GM21825 (cell line): Measurements from ENCODE around the gene TXNRD2.

Source experiments
- ATAC-seq: cut with Tn5 transposase; IDR thresholded peaks from one replicate; pipeline ENCODE4 v1.9.1; 2021; ENCODE audit warnings: mild to moderate bottlenecking, moderate library complexity; ENCODE audit not compliant: unreplicated experiment

Gene TXNRD2

DNA sequence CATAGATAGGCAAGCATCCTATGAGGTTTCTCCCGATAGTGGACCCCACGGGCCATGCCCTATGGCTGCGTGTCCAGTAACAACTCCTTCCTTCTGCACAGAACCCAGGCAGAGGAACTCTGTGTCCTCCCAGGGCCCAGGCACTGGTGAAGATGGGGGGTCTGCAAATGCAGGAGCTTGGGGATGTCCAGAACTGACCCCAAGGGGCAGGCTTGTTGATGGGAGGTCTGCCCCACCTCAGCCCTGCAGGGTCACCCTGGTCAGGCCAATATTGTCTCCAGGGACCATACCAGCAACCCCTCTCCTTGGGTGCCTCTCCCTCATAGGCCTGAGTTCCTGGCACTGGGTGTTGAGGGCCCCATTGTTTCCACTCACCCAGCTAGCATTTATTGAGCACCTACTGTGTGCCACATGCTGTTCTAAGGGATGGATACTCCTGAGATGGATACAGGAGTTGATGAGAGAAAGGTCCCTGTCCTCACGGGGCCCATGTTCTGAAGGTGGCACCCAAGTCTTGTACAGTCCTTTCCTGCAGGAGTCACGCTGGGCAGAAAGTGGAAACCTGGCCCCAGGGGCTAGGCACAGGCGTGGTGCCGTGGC, 26.3 kb upstream of the TXNRD2 start:
- ATAC-seq = no peak

DNA sequence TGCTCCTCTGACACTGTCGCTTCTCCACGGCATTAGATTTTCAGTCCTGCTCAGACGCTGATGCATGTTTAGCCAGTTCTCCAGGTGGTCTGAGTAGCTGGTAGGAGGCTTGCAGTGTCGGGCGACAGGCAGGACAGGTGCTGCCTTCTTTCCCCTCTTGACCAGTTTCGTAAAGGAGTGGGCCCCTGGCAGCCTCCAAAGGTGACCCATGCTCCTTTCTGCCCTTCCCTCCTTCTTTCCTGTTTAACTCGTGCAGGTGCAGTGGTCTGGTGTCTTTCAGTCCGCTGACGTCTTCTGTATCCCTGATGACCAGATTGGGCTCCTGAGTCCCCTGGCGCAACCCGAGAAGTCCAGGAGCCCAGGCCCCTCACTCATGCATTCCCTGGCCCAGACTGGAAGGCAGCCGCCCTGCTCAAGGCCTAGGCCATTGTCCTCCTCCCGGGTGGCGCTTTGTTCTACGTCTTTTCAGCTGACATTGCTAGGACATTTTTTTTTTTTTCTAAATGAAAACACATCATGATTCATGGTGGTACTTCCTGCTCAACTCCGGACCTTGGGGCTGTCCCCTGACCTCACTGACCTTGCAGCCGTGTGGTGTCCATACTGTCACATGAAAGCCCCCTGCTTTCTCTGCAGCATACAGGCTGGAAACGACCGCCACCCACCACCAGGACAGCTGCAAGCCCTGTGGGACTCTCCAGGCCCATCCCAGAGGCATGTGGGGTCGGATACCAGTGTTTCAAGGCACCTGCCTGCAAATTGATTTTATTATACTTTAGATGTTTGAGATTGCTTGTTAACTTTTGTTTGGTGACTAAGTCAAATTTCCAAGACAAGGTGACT, 25.5 kb upstream of the TXNRD2 start:
- no peak for ATAC-seq

DNA sequence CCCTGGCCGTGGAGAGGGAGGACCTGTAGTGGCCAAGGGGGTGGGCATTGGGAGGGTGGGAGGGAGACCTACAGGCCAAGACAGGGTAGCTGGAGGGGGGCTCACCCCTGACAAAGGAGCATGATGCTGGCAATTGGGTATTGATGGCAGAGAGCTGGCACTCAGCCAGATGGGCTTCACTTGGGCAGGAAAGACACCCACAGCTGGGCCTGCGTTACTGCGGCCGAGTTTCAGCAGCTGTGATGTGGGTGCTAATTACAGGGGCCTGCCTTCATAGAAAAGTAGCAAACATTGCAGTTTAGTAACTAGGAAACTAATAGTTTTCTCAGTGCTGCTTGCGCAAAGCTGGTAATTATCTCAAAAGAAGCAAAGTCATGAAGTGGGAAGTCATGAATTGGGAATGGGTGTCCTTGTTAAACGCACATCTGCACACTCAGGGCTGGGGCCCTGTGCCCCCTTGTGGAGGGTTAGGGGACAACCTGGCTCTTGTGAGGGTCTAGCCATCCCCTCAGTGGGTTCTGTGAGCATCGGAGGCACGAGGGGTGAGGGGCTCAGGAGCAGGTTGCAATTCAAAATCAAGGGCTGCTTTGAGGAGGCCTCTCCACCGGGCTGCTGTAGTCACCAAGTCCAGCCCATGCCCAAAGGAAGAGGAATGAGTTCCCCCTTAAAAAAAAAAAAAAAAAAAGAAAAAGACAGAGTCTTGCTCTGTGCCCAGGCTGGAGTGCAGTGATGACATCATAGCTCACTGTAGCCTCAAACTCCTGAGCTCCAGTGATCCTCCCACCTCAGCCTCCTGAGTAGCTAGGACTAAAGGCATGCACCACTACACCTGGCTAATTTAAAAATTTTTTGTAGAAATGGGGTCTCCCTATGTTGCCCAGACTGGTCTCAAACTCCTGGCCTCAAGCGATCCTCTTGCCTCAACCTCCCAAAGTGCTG, 24.4 kb upstream of the TXNRD2 start:
- ATAC-seq = no peak

DNA sequence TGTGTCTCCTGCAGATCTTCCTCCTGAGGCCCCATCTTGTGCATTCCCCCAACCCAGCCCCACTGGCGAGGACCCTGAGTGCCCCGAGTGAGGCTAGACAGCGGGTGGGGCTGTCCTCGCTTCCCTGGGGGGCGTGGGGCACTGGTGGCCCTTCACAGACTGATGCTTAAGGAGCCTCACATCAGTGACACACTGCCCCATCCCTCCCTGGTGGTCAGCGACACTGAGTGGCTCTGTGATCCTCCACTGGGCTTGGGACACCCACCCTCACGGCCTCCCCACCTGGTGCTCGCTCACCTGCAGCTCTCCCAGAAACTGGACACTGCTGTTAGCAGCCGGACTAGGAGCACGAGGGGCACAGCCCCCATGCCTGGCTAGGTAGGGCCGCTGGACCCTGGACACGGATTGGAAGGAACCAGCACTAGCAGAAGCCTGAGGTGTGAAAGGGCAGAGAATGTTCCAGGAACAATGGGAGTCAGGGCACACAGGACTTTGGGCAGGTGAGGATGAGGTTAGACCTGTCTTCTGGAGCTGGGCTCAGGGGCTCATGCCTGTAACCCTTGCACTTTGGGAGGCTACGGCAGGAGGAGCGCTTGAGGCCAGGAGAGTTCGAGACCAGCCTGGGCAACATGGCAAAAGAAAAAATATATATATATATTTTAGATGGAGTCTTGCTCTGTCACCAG, 23.2 kb upstream of the TXNRD2 start:
- no peak for ATAC-seq

DNA sequence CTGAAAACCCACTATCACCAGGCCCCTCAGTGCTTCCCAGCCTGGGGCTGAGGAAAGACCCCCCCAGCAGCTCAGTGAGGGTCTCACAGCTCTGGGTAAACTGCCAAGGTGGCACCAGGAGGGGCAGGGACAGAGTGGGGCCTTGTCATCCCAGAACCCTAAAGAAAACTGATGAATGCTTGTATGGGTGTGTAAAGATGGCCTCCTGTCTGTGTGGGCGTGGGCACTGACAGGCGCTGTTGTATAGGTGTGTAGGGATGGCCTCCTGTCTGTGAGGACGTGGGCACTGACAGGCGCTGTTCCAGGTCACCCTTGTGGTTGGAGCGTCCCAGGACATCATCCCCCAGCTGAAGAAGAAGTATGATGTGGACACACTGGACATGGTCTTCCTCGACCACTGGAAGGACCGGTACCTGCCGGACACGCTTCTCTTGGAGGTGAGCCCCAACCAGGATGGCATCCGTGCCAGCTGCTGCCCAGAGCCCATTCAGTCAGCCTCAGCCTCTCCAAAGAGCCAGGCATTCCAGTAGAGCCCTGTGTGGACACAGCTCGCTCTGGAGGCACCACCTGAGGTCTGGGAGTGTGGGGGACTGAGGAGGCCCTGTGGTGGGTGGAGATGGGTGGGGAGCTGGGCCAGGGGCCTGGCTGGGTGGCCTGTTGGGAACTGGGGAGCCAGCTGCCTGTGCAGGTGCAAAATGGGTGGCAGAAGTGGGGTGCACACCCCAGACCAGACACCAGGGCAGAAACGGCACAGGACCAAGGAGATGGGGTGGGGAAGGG, 22.4 kb upstream of the TXNRD2 start:
- no peak for ATAC-seq

DNA sequence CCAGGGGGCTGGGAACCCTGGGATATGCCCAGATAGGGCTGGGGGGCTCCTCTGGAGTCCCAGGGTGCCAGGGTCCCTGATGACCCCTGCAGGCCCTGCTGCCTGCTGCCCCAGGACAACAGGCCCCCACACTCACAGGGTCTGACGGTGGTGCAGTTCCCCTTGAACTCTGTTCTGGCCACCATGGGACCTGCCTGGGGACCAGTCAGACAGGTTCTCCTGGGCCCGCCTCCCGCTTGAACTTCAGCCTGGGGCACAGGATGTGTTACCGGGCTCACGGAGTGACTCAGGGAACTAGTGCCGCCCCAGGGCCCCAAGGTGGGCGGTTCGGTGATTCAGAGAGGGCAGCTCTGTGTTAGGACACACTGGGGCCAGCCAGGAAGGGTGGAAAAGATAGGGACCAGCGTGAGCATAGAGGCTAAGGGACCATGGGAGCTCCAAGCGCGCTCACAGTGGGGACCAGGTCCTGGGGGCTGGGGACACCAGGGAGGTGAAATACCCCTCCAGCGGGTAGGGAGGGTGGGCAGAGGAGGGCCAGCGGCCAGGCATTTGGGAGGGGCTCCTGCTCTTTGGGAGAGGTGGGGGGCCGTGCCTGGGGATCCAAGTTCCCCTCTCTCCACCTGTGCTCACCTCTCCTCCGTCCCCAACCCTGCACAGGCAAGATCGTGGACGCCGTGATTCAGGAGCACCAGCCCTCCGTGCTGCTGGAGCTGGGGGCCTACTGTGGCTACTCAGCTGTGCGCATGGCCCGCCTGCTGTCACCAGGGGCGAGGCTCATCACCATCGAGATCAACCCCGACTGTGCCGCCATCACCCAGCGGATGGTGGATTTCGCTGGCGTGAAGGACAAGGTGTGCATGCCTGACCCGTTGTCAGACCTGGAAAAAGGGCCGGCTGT, 21.5 kb upstream of the TXNRD2 start:
- no peak for ATAC-seq

DNA sequence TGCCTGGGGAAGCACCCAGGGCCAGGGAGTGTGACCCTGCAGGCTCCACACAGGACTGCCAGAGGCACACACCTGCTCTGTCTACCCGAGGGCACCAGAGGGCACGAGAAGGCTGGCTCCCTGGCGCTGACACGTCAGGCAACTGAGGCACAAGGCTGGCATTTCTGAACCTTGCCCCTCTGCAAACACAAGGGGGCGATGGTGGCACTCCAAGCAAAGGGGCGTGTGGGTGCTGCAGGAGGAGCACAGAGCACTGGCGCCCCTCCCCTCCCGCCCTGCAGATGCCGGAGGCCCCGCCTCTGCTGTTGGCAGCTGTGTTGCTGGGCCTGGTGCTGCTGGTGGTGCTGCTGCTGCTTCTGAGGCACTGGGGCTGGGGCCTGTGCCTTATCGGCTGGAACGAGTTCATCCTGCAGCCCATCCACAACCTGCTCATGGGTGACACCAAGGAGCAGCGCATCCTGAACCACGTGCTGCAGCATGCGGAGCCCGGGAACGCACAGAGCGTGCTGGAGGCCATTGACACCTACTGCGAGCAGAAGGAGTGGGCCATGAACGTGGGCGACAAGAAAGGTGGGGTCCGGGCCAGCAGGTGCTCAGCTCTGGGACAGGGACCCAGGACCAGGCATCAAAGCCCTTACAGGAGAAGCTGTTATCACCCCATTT, 20.8 kb upstream of the TXNRD2 start:
- ATAC-seq = no peak

DNA sequence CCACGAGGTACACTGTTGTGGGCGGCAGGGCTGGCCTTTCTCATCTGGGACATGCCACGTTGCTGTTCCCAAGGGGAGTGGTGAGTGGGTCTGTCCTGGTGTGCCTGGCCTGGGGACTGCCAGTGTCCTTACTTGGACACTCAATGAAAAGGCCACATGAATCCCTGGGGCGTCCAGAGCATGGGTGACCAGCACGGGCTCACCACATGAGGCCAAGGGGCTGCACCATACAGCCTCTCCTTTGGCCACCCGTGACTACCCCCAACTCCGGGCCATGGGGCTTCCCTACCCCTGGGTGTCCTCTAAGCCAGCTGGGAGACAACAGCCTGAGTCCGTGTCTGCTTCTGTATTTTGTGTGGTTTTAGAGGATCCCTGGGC, 20.2 kb upstream of the TXNRD2 start:
- ATAC-seq = no peak

DNA sequence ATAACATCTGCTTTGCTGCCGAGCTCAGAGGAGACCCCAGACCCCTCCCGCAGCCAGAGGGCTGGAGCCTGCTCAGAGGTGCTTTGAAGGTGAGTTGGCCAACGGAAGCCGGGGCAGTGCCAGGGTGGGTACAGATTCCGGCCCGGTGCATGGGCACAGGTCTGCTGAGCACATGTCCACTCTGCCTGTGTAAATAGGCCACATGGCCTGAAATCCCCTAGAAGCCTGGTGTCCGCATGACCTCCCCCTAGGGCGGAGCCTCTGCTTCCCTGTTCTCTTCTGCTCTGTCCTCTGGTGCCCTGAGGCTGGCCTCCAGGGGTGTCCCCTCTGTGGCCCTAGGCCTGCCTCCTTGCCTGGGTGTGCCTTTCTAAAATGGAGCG, 19.6 kb upstream of the TXNRD2 start:
- ATAC-seq = no peak

DNA sequence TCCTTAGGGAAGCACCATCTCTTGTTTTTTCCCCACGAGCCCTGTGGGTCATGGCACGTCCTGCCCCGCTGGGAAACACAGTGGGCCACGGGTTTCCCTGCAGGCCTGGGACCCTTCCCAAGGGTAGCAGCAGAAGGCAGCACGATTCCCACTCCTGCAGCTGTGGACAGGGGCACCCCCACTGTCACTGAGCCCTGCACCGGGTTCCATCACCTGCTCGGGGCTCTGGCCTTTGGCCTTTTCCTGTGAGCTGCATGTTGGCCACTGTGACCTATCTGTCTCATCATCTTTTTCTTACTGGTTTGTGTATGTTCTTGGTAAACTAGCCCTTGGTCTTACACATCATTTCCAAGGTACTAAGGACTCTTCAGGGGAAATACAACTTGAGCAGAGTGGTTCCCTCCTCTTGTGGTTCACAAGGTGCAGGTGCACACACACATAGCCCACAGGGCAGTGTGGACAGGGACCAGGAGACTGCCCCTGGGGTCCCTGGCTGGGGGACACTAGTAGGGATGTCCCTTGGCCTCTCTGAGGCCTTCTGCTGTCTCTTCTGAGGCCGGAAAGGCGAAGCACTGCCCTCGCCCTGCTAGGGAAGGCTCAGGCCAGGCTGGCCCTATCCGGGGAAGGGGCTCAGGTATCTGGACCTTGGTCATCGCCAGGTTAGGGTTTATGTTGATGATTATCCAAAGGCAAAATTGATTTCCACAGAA, 19.0 kb upstream of the TXNRD2 start:
- ATAC-seq = no peak

DNA sequence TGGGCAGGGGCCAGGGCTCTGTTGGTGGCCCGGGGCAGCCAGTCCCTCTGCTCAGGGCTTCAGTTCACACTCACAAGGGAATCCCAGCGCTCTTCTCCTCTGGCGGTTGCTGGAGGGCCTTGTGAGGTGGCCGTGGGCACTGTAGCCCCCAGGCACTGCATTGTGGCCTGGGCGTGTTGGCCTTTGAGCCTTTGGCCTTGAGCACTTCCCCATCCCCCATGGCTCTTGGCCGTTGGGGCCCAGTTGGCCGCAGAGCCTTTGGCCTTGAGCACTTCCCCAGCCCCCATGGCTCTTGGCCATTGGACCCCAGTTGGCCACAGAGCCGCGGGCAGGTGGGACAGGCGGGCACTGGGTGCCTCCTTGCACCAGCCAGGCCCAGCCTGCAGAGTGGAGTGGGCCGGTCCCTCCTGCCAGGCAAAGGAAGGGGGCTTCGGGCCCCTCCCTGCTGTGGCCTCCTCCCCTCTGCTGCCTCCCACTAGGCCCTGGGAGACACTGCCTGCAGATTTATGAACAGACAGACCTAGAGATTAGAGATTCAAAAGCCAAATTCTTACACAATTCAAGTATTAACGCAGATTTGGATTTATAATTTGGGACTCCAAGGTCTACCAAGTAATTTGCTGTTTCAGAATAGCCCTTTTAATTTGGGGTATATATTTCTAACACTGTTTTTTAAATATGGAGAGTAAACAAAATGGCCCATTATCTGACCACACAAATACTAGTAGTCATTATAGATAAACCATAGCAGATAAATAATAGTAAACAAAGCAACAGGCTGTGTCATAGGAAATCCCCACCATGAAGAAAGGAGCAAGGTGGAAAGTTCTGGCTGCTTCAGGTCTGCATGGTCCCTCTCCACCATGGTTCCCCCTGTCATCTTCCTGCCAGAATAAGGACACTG, 18.2 kb upstream of the TXNRD2 start:
- no peak for ATAC-seq

DNA sequence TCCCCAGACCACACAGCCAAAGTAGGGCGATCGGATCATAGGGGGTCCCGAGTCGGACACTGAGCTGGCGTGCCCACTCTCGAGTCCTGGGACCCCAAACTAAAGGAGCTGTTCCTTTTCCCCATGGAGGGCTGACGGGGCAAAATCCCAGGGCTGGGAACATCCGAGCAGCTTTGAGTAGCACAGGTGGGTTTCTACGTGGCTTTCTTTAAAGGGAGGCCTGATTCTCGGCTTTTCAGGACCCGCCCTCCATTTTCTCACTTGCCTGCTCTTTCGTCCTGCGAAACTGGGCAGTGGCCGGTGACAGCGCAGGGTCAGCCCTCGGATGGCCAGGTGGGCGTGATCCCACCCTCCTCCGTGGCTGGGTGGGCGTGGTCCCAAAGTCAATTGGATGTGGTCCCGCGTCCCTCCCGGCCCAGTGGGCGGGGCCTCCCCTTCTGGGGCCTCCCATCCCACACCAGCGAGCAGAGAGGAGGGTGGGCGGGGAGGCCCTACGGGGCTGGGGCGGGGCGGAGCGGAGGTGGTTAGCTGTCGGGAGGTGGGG, 17.5 kb upstream of the TXNRD2 start:
- ATAC-seq = no peak

DNA sequence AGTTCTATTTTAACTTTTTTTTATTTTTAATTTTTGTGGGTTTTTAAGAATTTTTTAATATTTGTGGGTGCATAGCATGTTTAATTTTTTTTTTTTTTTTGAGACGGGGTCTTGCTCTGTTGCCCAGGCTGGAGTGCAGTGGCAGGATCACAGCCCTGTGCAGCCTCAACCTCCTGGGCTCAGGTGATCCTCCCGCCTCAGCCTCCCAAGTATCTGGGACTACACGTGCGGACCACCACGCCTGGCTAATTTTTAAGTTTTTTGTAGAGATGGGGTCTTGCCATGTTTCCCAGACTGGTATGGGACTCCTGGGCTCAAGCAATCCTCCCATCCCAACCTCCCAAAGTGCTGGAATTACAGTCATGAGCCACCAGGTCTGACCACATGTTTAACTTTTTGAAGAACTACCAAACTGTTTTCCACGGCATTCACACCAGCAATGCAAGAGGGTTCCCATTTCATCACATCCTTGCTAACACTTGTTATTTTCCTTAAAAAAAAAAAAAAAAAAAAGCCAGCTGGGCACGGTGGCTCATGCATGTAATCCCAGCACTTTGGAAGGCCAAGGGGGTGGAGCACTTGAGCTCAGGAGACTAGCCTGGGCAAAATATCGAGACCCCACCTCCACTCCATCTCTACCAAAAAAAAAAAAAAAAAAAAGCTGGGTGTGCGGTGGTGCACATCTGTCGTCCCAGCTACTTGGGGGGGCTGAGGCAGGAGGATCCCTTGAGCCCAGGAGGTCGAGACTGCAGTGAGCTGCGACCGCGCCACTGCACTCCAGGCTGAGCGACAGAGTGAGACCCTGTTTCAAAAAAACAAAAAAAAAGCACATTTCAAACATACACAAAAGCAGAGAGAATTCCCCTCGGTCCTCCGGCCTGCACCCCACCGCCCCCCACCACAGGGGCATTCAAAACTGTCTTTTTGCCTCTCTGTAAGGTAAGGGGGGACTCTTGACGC, 16.7 kb upstream of the TXNRD2 start:
- ATAC-seq = no peak

DNA sequence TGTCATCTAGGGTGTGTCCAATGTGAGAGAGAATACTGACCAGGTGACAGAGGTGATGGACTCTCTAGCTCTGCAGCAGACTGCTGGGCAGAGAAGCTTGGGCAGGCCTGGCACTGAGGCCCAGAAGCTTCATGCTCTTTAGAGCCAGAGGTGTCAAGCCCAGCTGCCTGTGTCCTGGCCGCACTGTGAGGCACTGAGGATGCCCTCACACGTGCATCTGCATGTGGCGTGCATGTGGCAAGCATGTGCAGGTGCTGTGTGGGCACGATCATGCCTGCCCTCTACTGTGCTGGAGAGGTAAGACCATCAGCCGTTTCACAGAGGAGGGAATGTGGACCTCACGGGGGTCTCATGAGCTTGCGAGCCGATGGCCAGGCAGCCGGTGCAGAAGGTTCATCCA, 15.8 kb upstream of the TXNRD2 start:
- ATAC-seq = no peak

DNA sequence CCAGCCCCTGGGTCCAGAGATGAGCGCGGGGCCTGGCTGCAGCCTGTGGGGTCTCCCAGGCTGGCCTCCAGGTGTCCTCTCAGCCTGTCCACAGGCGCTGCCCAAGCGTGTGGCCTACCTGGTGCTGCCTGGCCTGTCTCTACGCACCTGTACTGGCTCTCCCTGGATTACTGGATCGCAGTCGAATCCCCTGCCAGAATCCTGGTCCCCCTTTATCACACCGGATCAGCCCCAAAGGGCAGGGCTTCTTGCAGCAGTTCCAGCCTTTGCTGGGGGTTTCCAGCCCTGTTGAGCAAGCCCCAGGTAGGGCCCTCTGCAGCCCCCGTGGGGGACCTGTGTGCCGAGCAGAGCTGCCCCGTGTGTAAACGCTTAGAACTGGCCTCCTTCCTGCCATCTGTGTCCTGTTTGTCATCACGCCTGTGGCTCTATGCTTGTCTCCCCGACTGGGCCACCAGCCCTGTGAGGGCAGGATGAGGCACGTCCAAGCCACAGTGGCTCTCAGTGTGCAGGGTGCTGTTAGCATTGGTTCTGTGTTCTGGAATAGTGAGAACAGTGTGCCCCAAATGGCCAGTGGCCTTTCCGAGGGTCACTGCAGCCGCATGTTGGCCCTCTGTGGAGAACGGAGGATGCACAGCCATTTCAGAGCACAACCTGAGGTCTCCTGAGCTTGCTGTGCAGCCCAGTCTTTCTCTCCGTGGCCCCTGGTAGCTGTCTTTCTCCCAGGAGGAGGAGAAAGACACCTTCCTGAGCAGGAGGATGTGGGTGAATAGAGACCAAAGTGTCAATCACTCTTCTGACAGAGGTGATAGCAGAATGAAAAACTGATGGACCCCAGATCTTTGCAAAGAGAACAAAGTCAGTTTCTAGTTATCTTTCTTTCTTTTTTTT, 13.9 kb upstream of the TXNRD2 start:
- no peak for ATAC-seq
